Subcutaneous adipose tissue (tissue), 4 donors: Measurements from ENCODE around the gene SOD3. TPM values are rescaled to one million over a fixed set of nuclear protein-coding genes. Genes with fewer than 3 reads are reported as not detected.

ENCODE experiments used
- CTCF ChIP-seq: fragments of 450-650 bp; IDR thresholded peaks from one replicate; pipeline ENCODE4 v1.5.1; 2016; ENCODE audit warnings: low read depth, mild to moderate bottlenecking, control low read depth, antibody characterized with exemption, moderate library complexity
- total RNA-seq, 4 donors: library from RNA; depleted of rRNA; stranded (reverse); fragments of >200 nt; gene quantifications; one replicate each; pipeline ENCODE4 v1.1.0, GENCODE V29; 2016

Gene SOD3
- 100 to 1,000 TPM in 3 of 4 donors, 10 to 100 TPM in 1; 86.4 to 211 (median 137) TPM for total RNA-seq

GRCh38 chr4:24794916-24795665 lies at the start of gene SOD3:
Gene SOD3 (plus strand): TSS chr4:24795573. CDS start chr4:24799522, 3,949 bp downstream.
- TF ChIP-seq CTCF = no peak

DNA sequence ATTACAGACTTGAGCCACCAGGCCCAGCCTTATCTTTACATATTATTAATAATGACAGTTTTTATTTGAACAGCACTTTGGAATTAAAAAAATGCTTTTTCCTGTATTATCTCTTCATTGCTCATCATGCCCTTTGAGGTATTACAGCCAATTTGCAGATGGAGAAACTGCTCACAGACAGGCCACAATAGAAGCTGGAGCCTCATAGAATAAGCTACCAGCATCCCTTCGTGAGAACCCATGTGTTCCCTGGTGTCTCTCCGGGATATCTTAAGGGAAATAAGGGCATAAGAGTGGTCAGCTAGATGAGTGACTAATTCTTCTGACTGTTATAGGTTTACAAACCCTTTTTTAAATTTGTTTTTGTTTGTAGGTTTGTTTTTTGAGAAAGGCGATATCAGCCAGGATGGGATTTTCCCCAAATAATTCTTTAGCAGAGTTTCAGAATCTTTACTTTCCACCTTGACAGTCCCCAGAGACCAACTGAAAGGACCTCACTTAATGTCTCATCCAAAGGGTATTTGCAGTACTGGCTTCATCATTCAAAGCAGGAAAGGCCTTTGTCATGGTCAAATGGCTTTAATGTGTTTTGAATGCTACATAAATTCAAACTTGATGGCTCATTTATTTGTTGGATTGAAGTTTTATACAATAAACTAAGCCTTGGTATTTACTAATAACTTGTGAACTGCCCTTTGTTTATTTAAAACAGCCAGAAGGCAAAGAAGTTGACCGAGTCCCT lies 48.0 kb upstream of the SOD3 start:
- TF ChIP-seq CTCF = no peak

- TF ChIP-seq CTCF = no peak
Measured at GRCh38 chr4:24748023-24748422, 47.4 kb upstream of the SOD3 start.

- TF ChIP-seq CTCF = no peak
Measured at GRCh38 chr4:24748758-24749350, 46.5 kb upstream of the SOD3 start.

DNA sequence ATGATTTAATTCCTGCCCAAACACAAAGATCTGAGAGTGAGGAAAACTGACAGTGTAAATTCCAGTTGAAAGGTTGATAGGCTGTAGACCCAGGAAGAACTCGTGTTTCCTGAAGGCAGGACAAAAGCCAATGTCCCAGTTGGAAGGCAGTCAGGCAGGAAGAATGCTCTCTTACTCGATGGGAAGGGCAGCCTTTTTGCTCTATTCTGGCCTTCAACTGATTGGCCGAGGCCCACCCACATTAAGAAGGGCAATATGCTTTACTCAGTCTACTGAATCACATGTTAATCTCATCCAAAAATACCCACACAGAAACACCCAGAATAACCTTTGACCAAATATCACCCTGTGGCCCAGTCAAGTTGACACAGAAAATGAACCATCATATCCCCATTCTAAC lies 45.3 kb upstream of the SOD3 start:
- no peak for TF ChIP-seq CTCF

GRCh38 chr4:24751926-24752539 lies 43.3 kb upstream of the SOD3 start:
- no peak for TF ChIP-seq CTCF

GRCh38 chr4:24753519-24753918 lies 41.9 kb upstream of the SOD3 start:
- TF ChIP-seq CTCF = no peak
